ENCODE results near the gene CLDN4. TPM values are rescaled to one million over a fixed set of nuclear protein-coding genes. Genes with fewer than 3 reads are reported as not detected.

The CLDN4 gene
- total RNA-seq, 1 experiment from 2014 or later = 249 TPM

DNA sequence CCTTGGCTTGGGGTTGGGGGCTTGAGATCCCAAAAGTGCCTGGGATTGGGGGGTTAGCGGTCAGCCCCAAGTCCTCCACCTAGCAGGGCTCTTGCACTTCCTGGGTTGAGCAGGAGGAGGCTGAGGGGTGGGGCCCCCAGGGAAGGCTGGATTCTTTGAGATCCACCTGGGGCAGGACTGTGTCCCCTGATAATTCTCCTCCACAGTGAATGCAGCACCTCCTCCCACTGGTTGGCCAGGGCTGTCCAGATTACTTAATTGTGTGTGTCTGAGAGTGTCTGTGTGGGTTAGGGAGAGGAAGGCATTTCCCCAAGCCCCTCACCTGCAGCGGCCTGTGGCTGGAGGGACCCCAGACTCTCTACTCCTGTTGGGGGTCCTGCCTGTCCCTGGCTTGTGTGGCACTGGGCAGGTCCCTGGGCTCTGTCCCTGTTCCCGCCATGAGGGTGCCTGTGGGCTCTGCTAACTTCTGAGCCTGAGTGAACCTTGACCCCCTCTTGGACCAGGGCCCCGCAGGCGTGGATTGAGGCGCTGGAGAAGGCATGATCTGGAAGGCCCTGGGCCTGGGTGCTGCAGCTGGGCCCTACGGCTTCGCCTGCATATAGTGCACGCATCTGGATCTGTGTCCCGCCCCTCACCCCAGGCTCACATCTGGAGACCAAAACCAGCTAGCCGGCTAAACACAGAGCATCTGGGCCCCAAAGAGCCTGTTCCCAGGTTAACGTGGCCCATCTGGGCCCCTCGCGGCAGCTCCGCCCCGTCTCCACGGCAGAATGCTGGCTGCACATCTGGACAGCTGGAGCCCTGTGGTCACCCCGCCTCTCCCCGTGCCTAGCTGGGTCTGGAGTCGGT lies 40.6 kb downstream of the CLDN4 start:
- H3K4me1 ChIP-seq = peaks cover 24% of the 10 kb centered on the region
- H3K4me3 ChIP-seq (ENCODE audit: low read depth, low read length) = no peak overlapping the region
- intact Hi-C loops (cut with micrococcal nuclease; ENCODE audit: unreplicated experiment) = no loop called here
- H3K9me3 ChIP-seq = no peaks in the 10 kb centered on the region
- POLR2A ChIA-PET = no interaction called here
- peak overlapping the region; percentile 42 for H3K27ac Mint-ChIP-seq (ENCODE audit: unreplicated experiment)
- H3K4me1 Mint-ChIP-seq (ENCODE audit: low read depth, unreplicated experiment) = peaks cover 7% of the 10 kb centered on the region
- H3K27me3 ChIP-seq (replicated peaks; ENCODE audit: control insufficient read depth, insufficient read depth, low read length) = no peaks in the 10 kb centered on the region
- CTCF ChIA-PET = interaction anchor here (0.6 kb wide), 1 partner anchor 23 kb away, joined by 3 read pairs; no protein-coding TSS in a partner anchor
- H3K36me3 Mint-ChIP-seq (ENCODE audit: insufficient read depth, unreplicated experiment) = no peaks in the 10 kb centered on the region
- H3K27me3 Mint-ChIP-seq (ENCODE audit: insufficient read depth, unreplicated experiment) = no peaks in the 10 kb centered on the region
- TF ChIP-seq, protein P1, sequence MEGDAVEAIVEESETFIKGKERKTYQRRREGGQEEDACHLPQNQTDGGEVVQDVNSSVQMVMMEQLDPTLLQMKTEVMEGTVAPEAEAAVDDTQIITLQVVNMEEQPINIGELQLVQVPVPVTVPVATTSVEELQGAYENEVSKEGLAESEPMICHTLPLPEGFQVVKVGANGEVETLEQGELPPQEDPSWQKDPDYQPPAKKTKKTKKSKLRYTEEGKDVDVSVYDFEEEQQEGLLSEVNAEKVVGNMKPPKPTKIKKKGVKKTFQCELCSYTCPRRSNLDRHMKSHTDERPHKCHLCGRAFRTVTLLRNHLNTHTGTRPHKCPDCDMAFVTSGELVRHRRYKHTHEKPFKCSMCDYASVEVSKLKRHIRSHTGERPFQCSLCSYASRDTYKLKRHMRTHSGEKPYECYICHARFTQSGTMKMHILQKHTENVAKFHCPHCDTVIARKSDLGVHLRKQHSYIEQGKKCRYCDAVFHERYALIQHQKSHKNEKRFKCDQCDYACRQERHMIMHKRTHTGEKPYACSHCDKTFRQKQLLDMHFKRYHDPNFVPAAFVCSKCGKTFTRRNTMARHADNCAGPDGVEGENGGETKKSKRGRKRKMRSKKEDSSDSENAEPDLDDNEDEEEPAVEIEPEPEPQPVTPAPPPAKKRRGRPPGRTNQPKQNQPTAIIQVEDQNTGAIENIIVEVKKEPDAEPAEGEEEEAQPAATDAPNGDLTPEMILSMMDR (IDR thresholded peaks at IDR 0.05; ENCODE audit: insufficient read depth in 1 of 2, low read depth in 1 of 2, low read length in 1 of 2, severe bottlenecking in 1 of 2, unreplicated experiment in 1 of 2) = no peak
- H3K36me3 ChIP-seq (ENCODE audit: control insufficient read depth, insufficient read depth, low read length) = no peaks in the 10 kb centered on the region
- peak; percentile 49 to 70 for DNase-seq
- H3K9me3 Mint-ChIP-seq (ENCODE audit: unreplicated experiment) = no peaks in the 10 kb centered on the region
- H3K4me3 Mint-ChIP-seq (ENCODE audit: unreplicated experiment) = no peak overlapping the region
- no TSS peak for BruUV-seq (replicated peaks)

DNA sequence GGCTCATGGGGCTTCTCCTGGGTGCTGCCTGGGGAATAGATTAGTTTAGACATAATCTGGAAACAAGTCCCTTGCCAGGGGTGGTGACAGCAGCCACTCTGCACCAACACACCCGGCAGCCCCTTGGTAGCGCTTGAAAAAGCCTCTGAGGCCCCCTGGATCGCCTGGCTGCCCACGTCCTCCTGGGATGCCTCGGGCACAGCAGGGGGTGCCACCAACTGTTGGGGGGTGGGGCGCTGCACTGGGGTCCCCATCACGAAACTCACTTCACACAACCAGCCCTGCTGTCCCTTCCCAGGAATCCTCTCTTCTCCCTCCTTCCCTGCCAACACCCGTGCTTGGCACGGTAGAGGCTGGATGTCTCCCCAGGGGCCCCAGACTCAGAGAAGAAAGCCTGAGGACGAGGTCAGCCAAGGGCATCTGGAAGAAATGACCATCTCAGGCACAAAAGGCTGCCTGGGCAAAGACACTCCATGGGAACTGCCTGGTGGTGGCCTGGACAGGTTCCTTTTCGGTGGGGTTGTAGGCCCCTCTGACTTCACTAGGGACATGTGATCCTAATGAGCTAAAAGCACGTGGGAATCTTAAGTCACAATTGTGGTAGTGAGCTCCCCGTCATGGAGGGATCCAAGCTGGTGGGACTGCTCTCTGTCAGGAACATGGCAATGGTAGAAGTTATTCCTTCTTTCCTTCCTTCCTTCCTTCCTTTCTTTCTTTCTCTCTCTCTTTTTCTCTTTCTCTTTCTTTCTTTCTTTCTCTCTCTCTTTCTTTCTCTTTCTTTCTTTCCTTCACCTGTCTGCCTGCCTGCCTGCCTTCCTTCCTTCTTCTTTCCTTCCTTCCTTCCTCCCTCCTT lies 41.5 kb downstream of the CLDN4 start:
- H3K4me1 ChIP-seq = peaks cover 24% of the 10 kb centered on the region
- H3K4me3 Mint-ChIP-seq (ENCODE audit: unreplicated experiment) = no peak overlapping the region
- peaks cover 7% of the 10 kb centered on the region for H3K4me1 Mint-ChIP-seq (ENCODE audit: low read depth, unreplicated experiment)
- H3K4me3 ChIP-seq (ENCODE audit: low read depth, low read length) = no peak overlapping the region
- BruUV-seq (replicated peaks) = no TSS peak
- ChIA-PET CTCF (interaction anchor here (0.5 to 0.6 kb wide), 2 partner anchors 9 to 24 kb away, joined by 3 to 4 read pairs; no protein-coding TSS in a partner anchor), POLR2A (no interaction called here)
- H3K36me3 Mint-ChIP-seq (ENCODE audit: insufficient read depth, unreplicated experiment) = no peaks in the 10 kb centered on the region
- no peaks in the 10 kb centered on the region for H3K9me3 Mint-ChIP-seq (ENCODE audit: unreplicated experiment)
- H3K9me3 ChIP-seq = no peaks in the 10 kb centered on the region
- intact Hi-C loops (cut with micrococcal nuclease; ENCODE audit: unreplicated experiment) = no loop called here
- H3K27me3 ChIP-seq (replicated peaks; ENCODE audit: control insufficient read depth, insufficient read depth, low read length) = no peaks in the 10 kb centered on the region
- TF ChIP-seq, protein P1 (IDR thresholded peaks at IDR 0.05; ENCODE audit: insufficient read depth in 1 of 2, low read depth in 1 of 2, low read length in 1 of 2, severe bottlenecking in 1 of 2, unreplicated experiment in 1 of 2) = no peak
- H3K27me3 Mint-ChIP-seq (ENCODE audit: insufficient read depth, unreplicated experiment) = no peaks in the 10 kb centered on the region
- DNase-seq = no peak
- no peaks in the 10 kb centered on the region for H3K36me3 ChIP-seq (ENCODE audit: control insufficient read depth, insufficient read depth, low read length)
- H3K27ac Mint-ChIP-seq (ENCODE audit: unreplicated experiment) = peak overlapping the region; percentile 14

DNA sequence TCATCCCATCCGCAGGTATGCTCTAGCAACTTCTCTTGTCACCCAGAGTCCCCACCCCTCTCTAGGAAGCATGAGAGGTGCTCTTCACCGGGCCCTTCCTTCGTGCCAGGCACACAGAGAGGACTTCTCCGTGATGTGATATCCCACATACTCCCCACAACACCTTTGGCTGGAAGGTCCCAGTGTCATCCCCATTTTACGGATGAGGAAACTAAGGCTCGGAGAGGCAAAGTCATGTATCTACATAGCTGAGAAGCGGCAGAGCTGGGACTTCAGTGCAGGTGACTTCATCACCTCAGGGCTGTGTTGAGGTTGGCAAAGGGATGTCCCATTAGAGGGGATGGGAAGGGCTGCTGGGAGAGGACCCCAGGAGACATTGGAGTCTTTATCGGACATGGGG lies 45.6 kb downstream of the CLDN4 start:
- H3K27me3 ChIP-seq (replicated peaks; ENCODE audit: control insufficient read depth, insufficient read depth, low read length) = no peaks in the 10 kb centered on the region
- no TSS peak for BruUV-seq (replicated peaks)
- ChIA-PET POLR2A (no interaction called here), CTCF (no interaction called here)
- no peak overlapping the region for H3K27ac Mint-ChIP-seq (ENCODE audit: unreplicated experiment)
- H3K27me3 Mint-ChIP-seq (ENCODE audit: insufficient read depth, unreplicated experiment) = no peaks in the 10 kb centered on the region
- no peak overlapping the region for H3K4me3 Mint-ChIP-seq (ENCODE audit: unreplicated experiment)
- no peaks in the 10 kb centered on the region for H3K36me3 Mint-ChIP-seq (ENCODE audit: insufficient read depth, unreplicated experiment)
- DNase-seq = no peak
- no peaks in the 10 kb centered on the region for H3K9me3 Mint-ChIP-seq (ENCODE audit: unreplicated experiment)
- TF ChIP-seq, protein P1 (IDR thresholded peaks at IDR 0.05; ENCODE audit: insufficient read depth in 1 of 2, low read depth in 1 of 2, low read length in 1 of 2, severe bottlenecking in 1 of 2, unreplicated experiment in 1 of 2) = no peak
- H3K9me3 ChIP-seq = no peaks in the 10 kb centered on the region
- no peak overlapping the region for H3K4me3 ChIP-seq (ENCODE audit: low read depth, low read length)
- H3K4me1 ChIP-seq = peaks cover 32% of the 10 kb centered on the region
- no peaks in the 10 kb centered on the region for H3K36me3 ChIP-seq (ENCODE audit: control insufficient read depth, insufficient read depth, low read length)
- peaks cover 24% of the 10 kb centered on the region for H3K4me1 Mint-ChIP-seq (ENCODE audit: low read depth, unreplicated experiment)
- intact Hi-C loops (cut with micrococcal nuclease; ENCODE audit: unreplicated experiment) = no loop called here
